Measurements from ENCODE around the gene ANGPTL2.

ANGPTL2 gene

GRCh38 chr9:127045148-127045547 is 77.3 kb downstream of the ANGPTL2 start:
- no peak for DNase-seq

- DNase-seq: no peak
These were observed 82.9 kb downstream of the ANGPTL2 start for GRCh38 chr9:127039492-127039891.

DNA sequence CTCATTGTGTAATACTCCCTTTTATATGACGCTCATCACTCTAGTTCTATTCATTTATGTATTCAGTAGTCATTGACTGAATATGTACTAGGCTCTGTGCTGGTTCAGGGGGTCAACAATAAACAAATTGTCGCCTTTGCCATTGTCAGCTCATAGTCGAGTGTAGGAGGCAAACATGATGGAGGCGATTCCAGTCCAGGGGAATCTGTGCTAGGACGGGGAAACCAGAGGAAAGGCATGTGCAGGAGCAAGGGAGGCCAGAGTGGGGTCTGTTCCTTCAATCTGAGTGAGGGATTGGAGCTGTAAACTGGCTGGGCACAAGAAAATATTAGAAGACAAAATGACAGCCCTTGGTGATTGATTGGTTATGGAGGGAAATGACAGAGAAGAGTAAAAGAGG is 83.9 kb downstream of the ANGPTL2 start:
- no peak for DNase-seq

Data from MV-4-11 (cell line).